Measurements from ENCODE around the gene UGT3A2.

DNA sequence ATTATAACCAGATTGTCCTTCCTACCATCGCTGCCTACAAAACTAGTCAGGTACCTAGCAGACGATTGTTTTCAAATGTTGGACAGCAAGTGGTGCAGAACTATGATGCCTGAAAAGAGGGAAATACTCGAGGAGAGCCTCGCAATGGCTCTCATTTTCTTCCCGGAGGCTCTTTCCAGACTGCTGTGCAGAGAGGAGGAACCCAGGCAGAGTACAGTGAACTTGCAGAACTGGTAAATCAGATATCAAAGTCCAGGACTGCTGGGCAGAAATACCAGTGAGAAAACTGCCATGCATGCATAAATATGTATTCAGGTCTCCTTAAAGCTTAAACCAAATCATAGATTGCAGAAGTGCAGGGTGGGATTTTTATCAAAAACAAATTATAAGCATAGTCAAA lies 49.1 kb downstream of the UGT3A2 start:
- TF ChIP-seq EZH2 (IDR thresholded peaks at IDR 0.05) (no peak), POLR2AphosphoS5 (IDR thresholded peaks at IDR 0.05; ENCODE audit: borderline replicate concordance, low read depth, low read length) (no peak), FOXP2 (optimal IDR thresholded peaks at IDR 0.05; ENCODE audit: control extremely low read depth, extremely low read length, insufficient read depth) (no peak)

All from SK-N-MC (cell line).